ENCODE results near the gene MTMR4.

- TF ChIP-seq CTCF (conservative IDR thresholded peaks at IDR 0.05) (no peak), ZFX (IDR thresholded peaks at IDR 0.05) (no peak)
These were observed 1.0 kb downstream of the MTMR4 start for GRCh38 chr17:58513267-58513964.

Measured in C4-2B (cell line).